Activated B cell treated with CpG ODN at 0.5 μM for 24 hours (primary cell): ENCODE measurements around the gene NNMT. TPM values are rescaled to one million over a fixed set of nuclear protein-coding genes. Genes with fewer than 3 reads are reported as not detected.

Source experiments
- ATAC-seq: fragments of 200-7000 bp; cut with Tn5 transposase; one replicate; pipeline ENCODE4 v1.10.0; 2021; ENCODE audit warnings: low read depth, mild to moderate bottlenecking, moderate library complexity
- CTCF ChIA-PET: fragments of 350-600 bp; sonication (Branson Sonifier 250); formaldehyde crosslinking; loops from one replicate; lab custom pipeline; 2021; ENCODE audit warnings: antibody characterized with exemption; lab: Charles Lee
- POLR2A ChIA-PET: fragments of 350-600 bp; sonication (Branson Sonifier 250); formaldehyde crosslinking; loops from one replicate; lab custom pipeline; 2021; ENCODE audit warnings: antibody characterized with exemption; lab: Charles Lee
- DNase-seq: peaks from one replicate; pipeline ENCODE4 v3.0.0; 2022
- H3K27ac Mint-ChIP-seq: one replicate; pipeline ENCODE4 v1.8.0; 2020; ENCODE audit warnings: mixed read lengths
- H3K27me3 Mint-ChIP-seq: one replicate; pipeline ENCODE4 v1.8.0; 2021; ENCODE audit warnings: mixed read lengths
- H3K36me3 Mint-ChIP-seq: one replicate; pipeline ENCODE4 v1.8.0; 2021; ENCODE audit warnings: low read depth, mixed read lengths
- H3K4me1 Mint-ChIP-seq: one replicate; pipeline ENCODE4 v1.8.0; 2021; ENCODE audit warnings: mixed read lengths
- H3K4me3 Mint-ChIP-seq: one replicate; pipeline ENCODE4 v1.8.0; 2020; ENCODE audit warnings: mild to moderate bottlenecking, mixed read lengths
- H3K9me3 Mint-ChIP-seq: one replicate; pipeline ENCODE4 v1.8.0; 2020; ENCODE audit warnings: mixed read lengths
- intact Hi-C: fragments of 100-400 bp; cut with micrococcal nuclease; formaldehyde crosslinking; loops from one replicate; pipeline ENCODE4 v1.15.1; 2024
- total RNA-seq: library from RNA; stranded (reverse); gene quantifications from 2 replicates; pipeline ENCODE4 v1.2.3, GENCODE V29; 2022
- TF ChIP-seq, protein P1 (sequence below): fragments of 200-600 bp; IDR thresholded peaks from one replicate; pipeline ENCODE4 v1.8.0; 2022; ENCODE audit warnings: antibody characterized with exemption, mild to moderate bottlenecking

Gene NNMT
- total RNA-seq, 1 donor from 2014 or later, result not detected

DNA sequence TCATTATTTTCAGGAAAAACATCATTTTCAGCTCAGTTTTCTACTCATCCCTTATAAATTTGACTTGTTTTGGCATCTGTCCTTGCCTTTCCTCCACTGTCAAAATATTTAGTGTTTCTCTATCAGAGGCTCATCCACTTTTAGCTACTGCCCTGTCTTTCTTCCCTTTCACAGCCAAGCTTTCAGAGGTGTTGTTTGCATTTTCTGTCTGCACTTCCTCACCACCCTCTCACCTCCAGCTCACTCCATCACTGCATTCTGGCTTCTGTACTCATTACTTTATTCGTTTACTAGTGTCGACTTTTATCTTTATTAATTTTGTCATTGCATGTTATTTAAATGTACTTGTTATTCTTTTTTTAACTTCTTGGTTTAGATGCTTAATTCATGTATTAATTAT lies 26.7 kb upstream of the NNMT start:
- Mint-ChIP-seq H3K36me3 (no peaks in the 10 kb centered on the region), H3K27me3 (peaks cover 31% of the 10 kb centered on the region), H3K9me3 (no peaks in the 10 kb centered on the region), H3K4me1 (no peaks in the 10 kb centered on the region), H3K27ac (no peak overlapping the region), H3K4me3 (no peak overlapping the region)
- POLR2A ChIA-PET, result no interaction called here
- ATAC-seq (no peak), DNase-seq (no peak)
- intact Hi-C loops, result no loop called here
- CTCF ChIA-PET, result interaction anchor here (0.7 kb wide), 1 partner anchor 8 kb away, joined by 3 read pairs; no protein-coding TSS in a partner anchor
- TF ChIP-seq, protein P1, sequence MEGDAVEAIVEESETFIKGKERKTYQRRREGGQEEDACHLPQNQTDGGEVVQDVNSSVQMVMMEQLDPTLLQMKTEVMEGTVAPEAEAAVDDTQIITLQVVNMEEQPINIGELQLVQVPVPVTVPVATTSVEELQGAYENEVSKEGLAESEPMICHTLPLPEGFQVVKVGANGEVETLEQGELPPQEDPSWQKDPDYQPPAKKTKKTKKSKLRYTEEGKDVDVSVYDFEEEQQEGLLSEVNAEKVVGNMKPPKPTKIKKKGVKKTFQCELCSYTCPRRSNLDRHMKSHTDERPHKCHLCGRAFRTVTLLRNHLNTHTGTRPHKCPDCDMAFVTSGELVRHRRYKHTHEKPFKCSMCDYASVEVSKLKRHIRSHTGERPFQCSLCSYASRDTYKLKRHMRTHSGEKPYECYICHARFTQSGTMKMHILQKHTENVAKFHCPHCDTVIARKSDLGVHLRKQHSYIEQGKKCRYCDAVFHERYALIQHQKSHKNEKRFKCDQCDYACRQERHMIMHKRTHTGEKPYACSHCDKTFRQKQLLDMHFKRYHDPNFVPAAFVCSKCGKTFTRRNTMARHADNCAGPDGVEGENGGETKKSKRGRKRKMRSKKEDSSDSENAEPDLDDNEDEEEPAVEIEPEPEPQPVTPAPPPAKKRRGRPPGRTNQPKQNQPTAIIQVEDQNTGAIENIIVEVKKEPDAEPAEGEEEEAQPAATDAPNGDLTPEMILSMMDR, result no peak

DNA sequence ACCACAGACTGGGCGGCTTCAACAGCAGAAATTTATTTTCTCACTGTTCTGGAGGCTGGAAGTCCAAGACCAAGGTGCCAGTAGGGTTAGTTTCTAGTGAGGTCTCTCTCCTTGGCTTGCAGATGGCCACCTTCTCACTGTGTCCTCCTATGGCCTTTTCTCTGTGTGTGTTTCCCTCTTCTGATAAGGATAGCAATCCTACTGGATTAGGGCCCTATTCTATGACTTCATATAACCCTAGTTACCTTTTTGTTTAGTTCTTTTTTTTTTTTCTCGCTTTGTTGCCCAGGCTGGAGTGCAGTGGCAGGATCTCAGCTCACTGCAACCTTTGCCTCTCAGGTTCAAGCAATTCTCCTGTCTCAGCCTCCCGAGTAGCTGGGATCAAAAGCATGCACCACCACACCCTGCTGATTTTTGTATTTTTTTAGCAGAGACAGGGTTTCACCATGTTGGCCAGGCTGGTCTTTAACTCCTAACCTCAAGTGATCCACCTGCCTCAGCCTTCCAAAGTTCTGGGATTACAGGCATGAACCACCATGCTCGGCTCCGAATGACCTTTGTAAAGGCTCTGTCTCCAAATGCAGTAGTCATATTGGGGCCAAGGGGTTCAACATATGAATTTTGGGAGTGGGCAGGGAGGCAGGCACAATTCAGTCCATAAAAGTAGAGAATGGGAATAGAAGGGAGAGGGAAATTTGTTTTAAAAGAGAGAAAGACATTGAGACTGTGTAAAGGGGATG lies 25.5 kb upstream of the NNMT start:
- H3K36me3 Mint-ChIP-seq, result no peaks in the 10 kb centered on the region
- intact Hi-C loops, result no loop called here
- POLR2A ChIA-PET, result no interaction called here
- H3K27ac Mint-ChIP-seq, result no peak overlapping the region
- TF ChIP-seq, protein P1, result no peak
- H3K27me3 Mint-ChIP-seq, result peaks cover 31% of the 10 kb centered on the region
- CTCF ChIA-PET, result no interaction called here
- no peaks in the 10 kb centered on the region for H3K4me1 Mint-ChIP-seq
- H3K4me3 Mint-ChIP-seq, result no peak overlapping the region
- ATAC-seq (no peak), DNase-seq (no peak)
- no peaks in the 10 kb centered on the region for H3K9me3 Mint-ChIP-seq

DNA sequence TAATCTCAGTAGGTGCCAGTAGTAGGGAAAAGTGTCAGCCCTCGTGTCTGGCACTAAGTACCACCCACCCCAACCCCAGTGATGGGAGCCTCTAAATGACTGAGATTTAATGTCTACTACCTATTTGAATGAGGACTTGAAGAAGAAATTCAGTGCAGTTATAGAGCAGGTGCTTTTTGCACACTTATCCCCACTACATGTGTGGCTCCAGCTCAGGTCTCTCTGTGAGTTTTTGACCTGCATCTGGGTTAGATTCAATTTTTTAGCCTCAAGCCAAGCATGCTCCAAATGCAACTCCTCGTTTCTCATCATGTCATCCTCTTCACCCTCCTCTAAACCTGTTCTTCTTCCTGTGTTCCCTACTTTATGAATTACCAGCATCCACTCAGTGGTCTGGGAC lies 24.9 kb upstream of the NNMT start:
- Mint-ChIP-seq H3K4me1 (no peaks in the 10 kb centered on the region), H3K36me3 (no peaks in the 10 kb centered on the region), H3K27me3 (peaks cover 31% of the 10 kb centered on the region), H3K27ac (no peak overlapping the region), H3K4me3 (no peak overlapping the region), H3K9me3 (no peaks in the 10 kb centered on the region)
- CTCF ChIA-PET, result no interaction called here
- ATAC-seq, result no peak
- DNase-seq, result no peak
- TF ChIP-seq, protein P1, result no peak
- POLR2A ChIA-PET, result no interaction called here
- intact Hi-C loops, result no loop called here

DNA sequence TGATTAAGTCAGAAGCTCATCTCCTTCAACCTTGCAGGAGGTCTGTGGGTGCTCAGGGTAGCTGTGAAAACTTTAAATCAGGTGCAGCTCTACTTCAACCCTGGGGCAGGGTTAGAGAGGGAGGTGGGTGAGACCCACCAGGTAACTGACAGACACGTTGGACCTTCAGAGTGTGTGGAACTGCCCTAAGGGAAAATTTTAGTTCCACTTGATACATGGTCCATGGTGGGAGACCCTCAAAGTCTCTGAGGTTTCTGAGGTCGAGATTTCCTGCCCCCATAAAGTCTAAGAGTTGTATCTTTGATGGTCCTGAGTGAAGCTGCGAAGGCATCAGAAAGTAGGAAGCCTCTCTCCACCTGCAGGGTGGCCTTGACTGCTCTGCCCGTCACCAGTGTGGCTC lies 23.9 kb upstream of the NNMT start:
- intact Hi-C loops, result no loop called here
- no peak overlapping the region for H3K4me3 Mint-ChIP-seq

DNA sequence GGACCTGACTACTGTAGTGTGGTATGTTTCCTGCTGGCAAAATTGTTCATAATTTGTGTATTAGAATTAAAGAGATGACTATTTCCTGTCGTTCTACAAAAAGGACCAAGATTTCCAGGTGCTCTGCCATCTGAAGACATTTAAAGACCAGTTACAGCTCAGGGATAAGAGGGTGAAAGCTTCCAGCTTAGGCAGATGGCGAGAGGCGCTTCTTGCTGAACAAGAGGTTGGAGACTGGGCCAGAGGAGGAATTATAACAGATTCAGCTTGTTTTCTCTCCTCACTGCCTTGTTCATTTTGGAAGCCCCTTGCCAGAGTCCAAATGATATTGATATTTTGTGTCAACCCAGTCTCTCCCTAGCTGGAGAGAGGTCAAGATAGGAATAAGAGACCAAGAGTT lies 23.1 kb upstream of the NNMT start:
- no peak overlapping the region for H3K27ac Mint-ChIP-seq
- no peak overlapping the region for H3K4me3 Mint-ChIP-seq
- POLR2A ChIA-PET, result no interaction called here
- H3K27me3 Mint-ChIP-seq, result peaks cover 28% of the 10 kb centered on the region
- CTCF ChIA-PET, result no interaction called here
- intact Hi-C loops, result no loop called here
- H3K36me3 Mint-ChIP-seq, result no peaks in the 10 kb centered on the region
- ATAC-seq (no peak), DNase-seq (no peak)
- TF ChIP-seq, protein P1, result no peak
- no peaks in the 10 kb centered on the region for H3K9me3 Mint-ChIP-seq
- no peaks in the 10 kb centered on the region for H3K4me1 Mint-ChIP-seq

More for the DNA sequence above, 23.9 kb upstream of the NNMT start:
- ChIA-PET POLR2A (no interaction called here), CTCF (no interaction called here)
- Mint-ChIP-seq H3K27ac (no peak overlapping the region), H3K36me3 (no peaks in the 10 kb centered on the region), H3K9me3 (no peaks in the 10 kb centered on the region), H3K27me3 (peaks cover 31% of the 10 kb centered on the region), H3K4me1 (no peaks in the 10 kb centered on the region)
- TF ChIP-seq, protein P1, result no peak
- DNase-seq, result no peak
- no peak for ATAC-seq
